ENCODE results near the gene SSR2.

The SSR2 gene

DNA sequence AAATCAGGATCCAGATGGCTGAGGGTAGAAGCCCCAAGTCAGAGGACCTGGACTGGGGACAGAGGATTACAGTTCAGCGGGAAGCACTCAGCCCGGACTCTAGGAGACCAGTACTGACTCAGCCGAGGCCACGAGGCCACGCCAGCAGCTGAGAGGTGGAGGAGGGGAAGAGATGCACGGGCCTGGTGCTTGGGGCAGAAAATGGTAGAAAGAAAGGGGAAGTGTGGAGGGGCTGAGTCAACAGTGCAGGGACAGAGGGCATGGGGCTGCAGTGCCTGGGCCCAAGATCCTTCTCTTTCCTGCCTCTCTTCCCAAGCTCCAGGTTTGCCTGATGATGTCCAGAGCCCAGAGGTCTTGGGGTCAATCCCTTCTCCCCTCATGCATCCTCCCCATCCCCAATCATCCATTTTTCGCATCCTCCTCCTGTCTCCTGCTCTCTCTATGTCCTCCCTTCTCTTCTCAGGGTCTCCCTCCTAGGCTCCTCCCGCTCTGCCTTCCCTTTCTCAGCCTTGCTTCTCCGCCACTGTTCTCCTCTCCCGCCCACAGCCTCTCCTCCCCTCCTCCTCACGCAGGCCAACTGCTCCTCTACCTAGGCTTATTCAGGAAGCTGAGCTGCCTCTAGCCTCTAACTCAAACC lies 50.1 kb downstream of the SSR2 start:
- DNase-seq = no peak

DNA sequence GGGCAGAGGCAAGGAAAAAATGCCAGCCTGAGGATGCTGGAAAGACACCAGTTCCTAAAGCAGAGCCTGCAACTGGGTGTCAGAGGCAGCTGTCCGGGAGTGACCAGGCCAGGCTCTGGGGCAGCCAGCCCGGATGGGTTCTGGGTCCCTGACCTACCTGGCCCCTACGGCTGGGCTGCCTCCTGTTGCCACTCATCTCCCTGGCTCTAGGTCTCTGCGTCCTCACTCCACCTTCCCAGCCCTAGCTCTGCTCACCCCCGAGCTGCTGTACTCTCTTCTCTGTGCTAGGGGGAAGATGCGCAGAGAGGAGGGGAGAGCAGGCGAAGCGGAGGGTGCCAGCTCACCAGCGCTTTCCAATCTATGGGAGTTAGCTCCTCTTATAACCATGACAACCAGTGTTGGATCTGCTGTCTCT lies 51.4 kb downstream of the SSR2 start:
- DNase-seq = no peak

DNA sequence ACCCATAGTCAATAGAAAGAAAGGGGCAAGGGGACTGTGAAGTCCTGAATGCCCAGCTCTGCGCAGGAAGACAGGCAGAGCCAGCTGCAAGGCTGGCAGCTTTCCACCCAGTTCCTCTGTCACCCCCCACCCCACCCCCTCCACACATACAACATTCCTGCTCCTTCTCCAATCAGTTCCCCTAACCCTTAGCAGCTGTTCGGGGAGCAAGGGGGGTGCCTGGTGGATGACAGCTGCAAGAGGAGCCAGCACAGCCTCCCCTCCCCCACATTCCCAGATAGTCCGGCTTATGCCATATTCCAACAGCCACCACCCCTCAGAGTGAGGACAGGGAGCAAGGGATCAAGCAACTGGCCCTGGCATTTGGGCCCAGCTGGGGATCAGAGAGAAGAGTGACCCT lies 52.1 kb downstream of the SSR2 start:
- DNase-seq = no peak

DNA sequence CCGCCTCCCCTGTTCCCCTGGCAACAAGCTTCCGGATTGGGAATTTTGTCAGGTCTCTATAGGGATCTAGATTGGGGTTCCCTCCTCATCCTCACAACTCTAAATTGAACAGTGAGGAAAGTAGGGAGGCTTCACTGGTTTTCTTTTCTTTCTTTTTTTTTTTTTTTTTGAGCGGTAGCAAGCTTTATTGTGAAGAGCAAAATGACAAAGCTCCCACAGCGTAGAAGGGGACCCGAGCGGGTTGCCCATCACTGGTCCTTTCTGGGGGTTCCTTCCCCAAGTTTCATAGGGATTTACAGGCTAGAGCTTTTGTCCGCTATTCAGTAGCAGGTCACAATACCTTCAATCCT lies 52.7 kb downstream of the SSR2 start:
- DNase-seq = no peak

DNA sequence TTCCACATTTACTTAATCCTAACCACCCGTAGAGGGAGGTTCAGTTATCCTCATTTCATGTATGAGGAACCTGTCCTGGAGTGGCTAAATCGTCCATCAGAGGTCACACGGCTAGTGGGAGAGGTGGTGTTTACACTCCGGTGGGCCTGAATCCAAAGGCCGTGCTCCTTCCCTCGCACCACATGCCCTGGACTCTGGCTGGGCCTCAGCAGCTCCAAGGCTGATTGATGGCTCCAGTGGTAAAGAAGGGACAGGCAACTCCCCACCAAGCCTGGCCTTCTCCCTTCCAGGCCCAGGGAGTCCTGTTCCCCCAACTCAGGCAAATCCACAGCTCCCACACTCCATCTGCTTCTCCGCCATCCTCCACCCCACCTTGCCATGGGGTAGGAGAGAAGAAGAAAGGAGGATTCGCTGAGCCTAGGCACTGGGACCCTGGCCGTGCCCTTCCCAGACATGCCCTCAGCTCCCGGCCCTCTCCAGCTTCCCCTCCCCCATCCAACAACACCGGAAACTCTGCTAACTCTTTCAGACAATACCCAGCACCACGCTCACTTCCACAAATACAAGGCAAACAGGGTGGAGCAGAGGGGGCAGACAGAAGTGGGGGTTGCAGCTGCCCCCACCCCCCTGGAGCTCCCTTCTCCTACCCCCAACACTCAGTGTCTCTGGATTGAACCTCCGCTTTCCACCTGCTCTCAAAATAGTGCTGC lies 53.3 kb downstream of the SSR2 start:
- DNase-seq = no peak

DNA sequence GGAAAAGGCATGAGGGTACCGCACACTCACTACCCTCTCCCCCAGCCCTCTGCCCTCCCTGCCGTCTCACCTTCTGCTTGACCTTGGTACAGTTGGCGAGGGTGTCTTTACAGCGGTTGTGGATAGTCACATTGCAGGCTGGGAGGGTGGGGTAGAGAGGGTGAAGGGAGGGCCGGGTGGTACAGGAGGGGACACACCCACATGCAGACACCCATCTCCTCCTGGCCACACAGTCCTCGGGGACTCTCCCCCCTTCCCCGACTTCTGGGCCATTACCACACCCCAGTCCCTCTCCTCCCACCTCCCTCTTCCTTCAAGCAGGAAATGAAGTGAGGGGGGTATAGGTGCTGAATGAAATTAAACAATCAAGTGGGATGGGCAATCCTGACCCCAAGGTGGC lies 54.0 kb downstream of the SSR2 start:
- no peak for DNase-seq

DNA sequence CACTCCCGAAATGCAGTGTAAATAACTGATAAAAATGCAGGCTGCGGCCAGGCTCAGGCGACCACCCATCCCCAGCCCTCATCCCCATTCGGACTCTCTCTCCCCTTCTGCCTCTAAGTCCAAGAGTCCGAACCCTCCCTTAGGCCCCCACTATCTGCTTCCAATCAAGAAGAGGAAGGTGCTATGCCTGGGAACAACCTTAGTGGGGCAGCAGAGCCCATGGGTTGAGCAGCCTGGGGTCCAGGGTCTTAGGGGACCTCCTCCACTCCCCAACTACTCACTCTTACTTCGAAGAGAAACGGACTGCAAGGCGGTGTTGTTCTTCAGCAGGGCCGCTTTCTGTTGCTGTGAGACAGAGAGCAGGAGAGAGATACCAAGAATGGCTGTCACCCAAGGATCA lies 54.6 kb downstream of the SSR2 start:
- DNase-seq = no peak

DNA sequence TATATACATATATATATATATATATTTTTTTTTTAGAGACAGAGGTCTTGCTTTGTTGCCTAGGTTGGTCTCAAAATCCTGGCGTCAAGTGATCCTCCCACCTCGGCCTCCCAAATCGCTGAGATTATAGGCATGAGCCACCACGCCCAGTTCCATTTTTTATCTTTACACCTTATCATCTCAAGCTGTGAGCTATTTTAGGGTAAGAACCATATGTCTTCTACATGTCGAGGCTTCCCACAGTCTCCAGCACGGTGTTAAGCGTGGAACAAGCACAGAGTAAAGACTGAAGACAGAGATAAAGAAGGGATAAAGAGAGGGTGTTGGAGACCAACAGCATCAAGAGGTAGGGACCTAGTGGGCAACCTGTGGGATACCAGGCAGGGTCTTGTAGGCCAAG lies 56.6 kb downstream of the SSR2 start:
- no peak for DNase-seq

DNA sequence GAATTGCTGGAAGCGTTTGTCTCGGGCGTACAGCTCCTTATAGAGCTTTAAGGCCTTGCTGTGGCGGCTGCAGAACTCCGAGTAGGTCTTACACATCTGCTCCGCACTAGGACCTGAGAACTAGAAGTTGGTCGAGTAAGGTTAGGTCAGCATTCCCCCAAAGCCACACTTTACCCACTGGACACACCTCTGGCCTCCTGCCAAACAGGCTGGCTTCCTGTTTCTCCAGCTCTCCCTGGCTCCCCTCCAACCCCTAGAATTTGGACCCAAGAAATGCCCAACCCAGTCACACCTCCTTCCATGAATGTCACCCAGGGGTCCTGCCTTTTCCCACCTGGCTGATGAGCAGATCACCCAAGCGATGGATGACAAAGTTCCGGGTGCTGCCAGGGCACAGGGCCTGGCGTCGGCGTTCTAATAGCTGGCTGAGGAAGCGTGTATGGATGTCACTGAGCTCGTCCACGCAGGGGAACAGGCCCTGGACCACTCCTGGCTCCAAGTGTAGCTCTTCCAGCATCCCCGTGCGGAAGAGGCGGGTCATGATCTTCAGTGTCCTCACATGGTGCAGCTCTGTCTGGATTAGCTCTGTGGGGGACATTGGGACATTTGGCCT lies 58.0 kb downstream of the SSR2 start:
- no peak for DNase-seq

DNA sequence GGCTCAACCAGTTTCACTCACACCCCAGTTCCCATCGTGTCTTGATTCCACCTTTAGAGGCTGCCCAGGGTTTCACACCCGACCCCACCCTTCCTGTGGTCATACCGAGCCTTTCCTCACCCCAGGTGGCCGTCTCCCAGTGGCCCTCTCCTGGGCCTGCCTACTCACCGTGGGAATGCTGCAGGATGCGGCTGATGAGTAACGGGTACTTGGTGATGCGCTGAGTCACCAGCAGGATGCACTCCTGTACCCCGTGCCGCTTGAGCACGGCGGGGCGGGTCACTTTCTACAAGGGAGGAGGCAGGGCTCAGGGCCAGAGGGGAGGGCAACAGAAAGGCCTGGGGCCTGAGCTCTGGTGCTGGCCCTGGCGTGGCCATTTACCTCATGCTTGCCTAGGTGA lies 58.8 kb downstream of the SSR2 start:
- DNase-seq = no peak

DNA sequence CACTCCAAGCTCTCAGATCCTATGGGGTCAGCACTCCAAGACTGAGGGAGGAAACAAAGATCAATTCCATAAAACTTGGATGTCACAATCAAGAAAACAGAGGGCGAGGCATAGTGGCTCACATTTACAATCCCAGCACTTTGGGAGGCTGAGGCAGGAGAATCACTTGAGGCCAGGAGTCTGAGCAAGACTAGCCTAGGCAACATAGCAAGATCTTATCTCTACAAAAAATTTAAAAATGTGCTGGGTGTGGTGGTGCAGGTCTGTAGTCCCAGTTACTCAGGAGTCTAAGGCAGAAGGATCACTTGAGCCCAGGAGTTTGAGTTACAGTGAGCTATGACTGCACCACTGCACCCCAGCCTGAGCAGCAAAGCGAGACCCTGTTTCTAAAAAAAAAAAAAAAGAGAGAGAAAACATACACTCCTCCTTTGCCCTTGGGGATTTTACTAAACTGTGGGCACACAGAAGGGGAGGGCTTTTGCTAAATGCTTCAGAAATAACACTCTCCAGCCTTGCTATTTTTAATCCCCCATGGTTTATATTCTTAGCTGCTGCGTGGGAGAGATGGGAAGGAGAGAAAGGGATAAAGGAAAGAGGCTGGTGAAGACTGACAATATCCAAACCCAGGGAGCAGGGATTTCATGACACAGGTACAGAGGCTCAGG lies 60.5 kb downstream of the SSR2 start:
- DNase-seq = no peak

Measured in NCI-H2081 treated with DMSO at 0.1 percent for 48 hours (cell line).